ENCODE measurements around the gene SPATA46. TPM values are rescaled to one million over a fixed set of nuclear protein-coding genes. Genes with fewer than 3 reads are reported as not detected.

SPATA46 gene
- total RNA-seq, 2 experiments from 2014 or later: not detected

Small RNA genes lying within 50 kb of the gene (microRNA-seq; reads per million reads assigned to microRNA genes)
- not detected for gene MIR556

Other genes with a start within 250 kb of the SPATA46 start
- gene C1orf226, start 4.9 kb upstream of the SPATA46 start, total RNA-seq: not detected
- not detected for gene SH2D1B, start 35.3 kb upstream of the SPATA46 start, total RNA-seq
- 10 to 100 TPM; 51.5 to 62.0 TPM for gene UHMK1, start 121.0 kb upstream of the SPATA46 start, total RNA-seq
- gene UAP1, start 184.9 kb upstream of the SPATA46 start, total RNA-seq: 10 to 100 TPM; 14.1 to 23.5 TPM

Data from activated CD8-positive, alpha-beta memory T cell treated with anti-CD3 and anti-CD28 coated beads, Interleukin-2, amount 10 ng/mL, durations not matched to agents 7 days and 5 days (primary cell).